Stomach smooth muscle (tissue), 2 donors: ENCODE measurements around the gene GRM8.

Source experiments
- H3K27ac ChIP-seq: one replicate; pipeline ENCODE4 v1.7.0; 2013; ENCODE audit warnings: mild to moderate bottlenecking, low read length, inconsistent platforms
- H3K27me3 ChIP-seq, 2 donors: one replicate each; pipeline ENCODE4 v1.7.0; 2013; ENCODE audit warnings: low read length in 2 of 2; ENCODE audit not compliant: insufficient read depth in 2 of 2, control insufficient read depth in 1 of 2
- H3K36me3 ChIP-seq, 2 donors: one replicate each; pipeline ENCODE4 v1.7.0; 2013; ENCODE audit warnings: low read length in 2 of 2; ENCODE audit not compliant: control insufficient read depth in 2 of 2, insufficient read depth in 2 of 2
- H3K4me1 ChIP-seq: one replicate; pipeline ENCODE4 v1.7.0; 2013; ENCODE audit warnings: low read length; ENCODE audit not compliant: control insufficient read depth, insufficient read depth
- H3K4me3 ChIP-seq, 2 donors: one replicate each; pipeline ENCODE4 v1.7.0; 2013; ENCODE audit warnings: low read length in 2 of 2
- H3K9ac ChIP-seq, 2 donors: one replicate each; pipeline ENCODE4 v1.7.0; 2013; ENCODE audit warnings: low read length in 2 of 2, mild to moderate bottlenecking in 1 of 2
- H3K9me3 ChIP-seq, 2 donors: one replicate each; pipeline ENCODE4 v1.7.0; 2013; ENCODE audit warnings: low read length in 2 of 2; ENCODE audit not compliant: control insufficient read depth in 2 of 2
- donor health status: healthy.
- donor health status: Pancreatic carcinoma.

The GRM8 gene

GRCh38 chr7:127194571-127194970 is 58.2 kb downstream of the GRM8 start:
- H3K36me3 ChIP-seq: no peaks in the 10 kb centered on the region
- no peak overlapping the region for H3K27ac ChIP-seq
- no peak overlapping the region for H3K4me3 ChIP-seq
- no peaks in the 10 kb centered on the region for H3K27me3 ChIP-seq
- no peaks in the 10 kb centered on the region for H3K9me3 ChIP-seq
- no peaks in the 10 kb centered on the region for H3K4me1 ChIP-seq
- no peak overlapping the region for H3K9ac ChIP-seq

GRCh38 chr7:127189886-127190285 is 62.9 kb downstream of the GRM8 start:
- H3K4me1 ChIP-seq: no peaks in the 10 kb centered on the region
- no peaks in the 10 kb centered on the region for H3K36me3 ChIP-seq
- no peaks in the 10 kb centered on the region for H3K9me3 ChIP-seq
- H3K27ac ChIP-seq: no peak overlapping the region
- no peak overlapping the region for H3K4me3 ChIP-seq
- no peaks in the 10 kb centered on the region for H3K27me3 ChIP-seq
- no peak overlapping the region for H3K9ac ChIP-seq

- no peaks in the 10 kb centered on the region for H3K36me3 ChIP-seq
- no peaks in the 10 kb centered on the region for H3K27me3 ChIP-seq
- H3K4me3 ChIP-seq: no peak overlapping the region
- no peak overlapping the region for H3K9ac ChIP-seq
- H3K27ac ChIP-seq: no peak overlapping the region
- no peaks in the 10 kb centered on the region for H3K9me3 ChIP-seq
- H3K4me1 ChIP-seq: no peaks in the 10 kb centered on the region
Observed at GRCh38 chr7:127189074-127189473, 63.7 kb downstream of the GRM8 start.

GRCh38 chr7:127187740-127188139 is 65.0 kb downstream of the GRM8 start:
- H3K36me3 ChIP-seq: no peaks in the 10 kb centered on the region
- no peaks in the 10 kb centered on the region for H3K4me1 ChIP-seq
- H3K27me3 ChIP-seq: no peaks in the 10 kb centered on the region

GRCh38 chr7:127186686-127187085 is 66.1 kb downstream of the GRM8 start:
- H3K4me3 ChIP-seq: no peak overlapping the region
- no peaks in the 10 kb centered on the region for H3K4me1 ChIP-seq
- H3K9me3 ChIP-seq: no peaks in the 10 kb centered on the region
- H3K36me3 ChIP-seq: no peaks in the 10 kb centered on the region
- H3K27me3 ChIP-seq: no peaks in the 10 kb centered on the region
- H3K27ac ChIP-seq: no peak overlapping the region
- H3K9ac ChIP-seq: no peak overlapping the region

More at GRCh38 chr7:127187740-127188139, 65.0 kb downstream of the GRM8 start:
- Histone ChIP-seq H3K9ac (no peak overlapping the region), H3K27ac (no peak overlapping the region), H3K9me3 (no peaks in the 10 kb centered on the region), H3K4me3 (no peak overlapping the region)

- H3K9me3 ChIP-seq: peaks cover 0 to 3% of the 10 kb centered on the region in 2 donors
- no peak overlapping the region for H3K27ac ChIP-seq
- H3K9ac ChIP-seq: no peak overlapping the region
- H3K4me1 ChIP-seq: no peaks in the 10 kb centered on the region
- H3K27me3 ChIP-seq: no peaks in the 10 kb centered on the region
- H3K4me3 ChIP-seq: no peak overlapping the region
- H3K36me3 ChIP-seq: no peaks in the 10 kb centered on the region
Observed at GRCh38 chr7:127177156-127177555, 75.6 kb downstream of the GRM8 start.

- no peaks in the 10 kb centered on the region for H3K36me3 ChIP-seq
- H3K4me1 ChIP-seq: no peaks in the 10 kb centered on the region
- H3K27me3 ChIP-seq: no peaks in the 10 kb centered on the region
- H3K9ac ChIP-seq: no peak overlapping the region
- H3K27ac ChIP-seq: no peak overlapping the region
- H3K9me3 ChIP-seq: peaks cover 0 to 3% of the 10 kb centered on the region in 2 donors
- H3K4me3 ChIP-seq: no peak overlapping the region
Observed at GRCh38 chr7:127162366-127162765, 90.4 kb downstream of the GRM8 start.

- peaks cover 2 to 3% of the 10 kb centered on the region in 2 donors for H3K9me3 ChIP-seq
- no peak overlapping the region for H3K27ac ChIP-seq
- no peaks in the 10 kb centered on the region for H3K36me3 ChIP-seq
- H3K4me1 ChIP-seq: no peaks in the 10 kb centered on the region
- no peaks in the 10 kb centered on the region for H3K27me3 ChIP-seq
- H3K4me3 ChIP-seq: no peak overlapping the region
- H3K9ac ChIP-seq: no peak overlapping the region
Observed at GRCh38 chr7:127158659-127159058, 94.1 kb downstream of the GRM8 start.

- Histone ChIP-seq H3K27me3 (no peaks in the 10 kb centered on the region), H3K27ac (no peak overlapping the region)
Observed at GRCh38 chr7:127154958-127155357, 97.8 kb downstream of the GRM8 start.

GRCh38 chr7:127154101-127154500 is 98.6 kb downstream of the GRM8 start:
- Histone ChIP-seq H3K4me3 (no peak overlapping the region), H3K4me1 (no peaks in the 10 kb centered on the region), H3K27me3 (no peaks in the 10 kb centered on the region), H3K36me3 (no peaks in the 10 kb centered on the region), H3K9me3 (peaks cover 0 to 2% of the 10 kb centered on the region in 2 donors), H3K27ac (no peak overlapping the region), H3K9ac (no peak overlapping the region)

More at GRCh38 chr7:127154958-127155357, 97.8 kb downstream of the GRM8 start:
- no peak overlapping the region for H3K4me3 ChIP-seq
- no peak overlapping the region for H3K9ac ChIP-seq
- no peaks in the 10 kb centered on the region for H3K36me3 ChIP-seq
- H3K4me1 ChIP-seq: no peaks in the 10 kb centered on the region
- H3K9me3 ChIP-seq: peaks cover 0 to 2% of the 10 kb centered on the region in 2 donors

GRCh38 chr7:127153315-127153714 is 99.4 kb downstream of the GRM8 start:
- Histone ChIP-seq H3K27ac (no peak overlapping the region), H3K9ac (no peak overlapping the region), H3K27me3 (no peaks in the 10 kb centered on the region), H3K9me3 (peaks cover 0 to 2% of the 10 kb centered on the region in 2 donors), H3K4me1 (no peaks in the 10 kb centered on the region), H3K36me3 (no peaks in the 10 kb centered on the region), H3K4me3 (no peak overlapping the region)
